ENCODE results near the gene XDH.

Gene XDH

DNA sequence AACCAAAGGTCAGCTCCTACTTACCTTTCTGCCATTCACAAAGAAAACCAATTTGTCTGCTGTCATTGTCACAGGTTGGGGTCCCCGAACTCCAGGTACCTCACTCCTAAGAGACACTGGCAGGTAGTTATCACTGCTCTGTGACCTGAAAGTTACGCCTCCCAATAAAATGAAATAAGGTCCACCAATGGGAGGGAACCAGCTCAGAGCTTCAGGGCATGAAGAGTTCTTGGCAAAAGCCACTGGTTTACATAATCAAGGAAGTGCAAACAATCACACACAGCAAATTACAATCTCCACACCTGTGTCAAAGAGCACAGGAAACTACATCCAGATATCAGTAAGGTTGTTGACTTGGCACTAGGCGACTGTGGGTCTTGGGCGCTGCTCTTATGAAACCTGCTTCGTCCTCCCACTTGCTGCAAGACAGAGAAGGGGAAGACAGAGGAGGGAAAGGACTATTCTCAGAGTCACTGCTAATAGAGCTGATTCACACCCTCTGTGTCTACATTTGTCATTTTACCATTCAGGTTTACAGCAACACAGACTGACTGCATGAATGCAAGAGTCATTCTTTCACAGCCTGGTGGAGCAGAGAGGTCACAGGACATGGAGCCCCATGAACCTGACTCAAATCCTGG lies at the start of gene XDH:
Gene XDH, minus strand, starts transcription at position 142 of the 641 bp plus-strand sequence. Its CDS starts 76 bp downstream, at position 66.
- DNase-seq, result no peak

DNA sequence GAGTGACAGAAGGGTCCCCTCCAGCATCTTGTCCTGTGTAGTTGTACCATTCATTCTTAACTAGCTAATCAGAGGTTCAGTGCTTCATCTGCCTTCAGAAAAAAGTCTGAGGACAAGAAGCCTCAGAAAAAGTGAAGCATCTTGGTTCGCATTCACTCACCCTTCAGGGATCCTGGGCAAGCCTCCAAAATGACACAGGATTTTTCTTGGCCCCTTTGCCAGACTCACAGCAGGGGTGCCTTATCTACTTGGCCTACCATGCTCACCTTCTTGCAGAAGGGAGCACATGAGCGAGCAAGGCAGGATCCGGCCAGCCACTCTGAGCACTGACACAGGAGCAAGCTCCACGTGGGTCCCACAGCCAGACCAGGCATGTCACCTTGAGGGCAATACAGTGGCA lies 43.1 kb upstream of the XDH start:
- DNase-seq, result no peak

DNA sequence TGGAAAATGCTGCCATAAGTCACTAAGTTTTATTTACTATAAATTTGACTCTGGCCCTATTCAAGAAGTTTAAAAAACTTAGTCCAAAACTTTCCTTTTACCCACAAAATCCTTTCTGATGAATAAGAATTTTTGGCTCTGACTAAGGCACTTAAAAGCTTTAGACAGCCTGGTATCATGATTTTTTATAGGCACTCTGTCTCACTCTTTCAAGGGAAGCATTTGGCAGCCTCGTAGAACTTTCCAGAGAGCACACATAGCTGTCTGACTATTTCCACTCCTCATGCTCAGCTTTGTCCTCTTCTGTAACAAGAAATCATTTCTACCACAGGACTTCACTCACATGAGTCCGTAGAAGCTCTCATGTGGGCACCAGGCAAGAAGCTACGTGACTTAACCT lies 32.3 kb upstream of the XDH start:
- DNase-seq, result no peak

DNA sequence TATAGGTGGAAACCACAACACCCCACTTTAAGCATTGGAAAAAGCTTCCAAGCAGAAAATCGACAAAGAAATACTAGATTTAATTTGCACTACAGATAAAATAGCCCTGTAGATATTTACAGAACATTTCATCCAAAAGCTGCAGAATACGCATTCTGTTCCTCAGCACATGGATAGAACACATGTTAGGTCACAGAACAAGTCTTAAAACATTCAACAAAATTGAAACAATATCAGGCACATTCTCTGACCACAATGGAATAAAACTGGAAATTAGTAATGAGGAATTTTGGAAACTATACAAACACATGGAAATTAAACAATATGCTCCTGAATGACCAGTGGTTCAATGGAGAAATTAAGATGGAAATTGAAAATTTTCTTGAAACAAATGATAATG lies 27.8 kb upstream of the XDH start:
- DNase-seq, result no peak

DNA sequence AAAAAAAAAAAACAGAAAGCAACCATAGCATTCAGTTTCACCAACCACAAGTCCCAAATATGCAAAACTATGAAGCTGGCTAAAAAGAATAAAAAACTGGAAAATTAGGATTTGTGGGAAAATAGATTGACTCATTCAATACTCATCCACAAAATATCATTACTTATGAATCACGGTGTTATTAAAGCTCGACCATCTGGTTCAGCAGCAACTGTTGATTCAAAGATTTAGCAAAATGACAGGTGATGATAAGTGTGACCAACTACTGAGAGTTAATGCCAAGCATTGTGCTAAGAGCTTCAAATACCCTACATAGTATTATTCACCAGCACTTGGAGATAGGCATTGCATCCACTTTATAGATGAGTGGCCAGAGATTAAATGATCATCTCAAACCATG lies 26.2 kb upstream of the XDH start:
- DNase-seq, result no peak

DNA sequence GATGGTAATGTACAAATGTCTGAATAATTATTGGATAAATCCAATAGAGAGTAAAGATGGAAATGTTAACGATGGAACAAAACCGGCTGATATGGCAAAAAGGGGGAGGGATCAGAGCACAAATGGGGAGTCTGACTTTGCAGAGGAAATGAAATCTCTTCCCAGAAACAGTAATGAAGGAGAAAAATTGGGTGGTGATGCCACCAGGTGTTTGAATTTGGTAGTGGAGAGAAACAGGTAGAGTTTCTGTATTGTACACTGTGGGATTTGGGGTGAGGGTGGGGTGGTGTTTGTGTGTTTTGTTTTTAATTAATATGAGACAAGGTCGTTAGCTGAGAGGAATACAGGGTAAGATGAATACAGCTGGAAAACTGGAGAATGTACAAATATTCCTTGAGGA lies 20.4 kb upstream of the XDH start:
- DNase-seq, result no peak

DNA sequence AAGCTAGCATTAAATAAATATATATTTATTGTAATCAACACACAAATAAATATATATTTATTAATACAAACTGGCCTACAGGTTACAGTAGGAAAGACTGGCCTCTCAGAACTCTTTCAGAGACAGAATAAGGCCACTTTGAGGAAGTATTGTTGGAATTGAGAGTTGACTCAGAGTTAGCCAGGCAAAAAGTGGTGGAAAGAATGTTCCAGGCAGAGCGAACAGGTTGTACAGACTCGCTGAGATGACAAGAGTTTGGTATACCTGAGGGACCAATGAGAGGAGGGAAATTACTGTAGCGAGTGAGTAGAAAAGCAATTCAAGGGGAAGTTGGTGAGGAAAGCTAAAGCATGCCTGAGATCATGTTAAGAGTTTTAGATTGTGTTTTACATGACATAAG lies 19.0 kb upstream of the XDH start:
- DNase-seq, result no peak

DNA sequence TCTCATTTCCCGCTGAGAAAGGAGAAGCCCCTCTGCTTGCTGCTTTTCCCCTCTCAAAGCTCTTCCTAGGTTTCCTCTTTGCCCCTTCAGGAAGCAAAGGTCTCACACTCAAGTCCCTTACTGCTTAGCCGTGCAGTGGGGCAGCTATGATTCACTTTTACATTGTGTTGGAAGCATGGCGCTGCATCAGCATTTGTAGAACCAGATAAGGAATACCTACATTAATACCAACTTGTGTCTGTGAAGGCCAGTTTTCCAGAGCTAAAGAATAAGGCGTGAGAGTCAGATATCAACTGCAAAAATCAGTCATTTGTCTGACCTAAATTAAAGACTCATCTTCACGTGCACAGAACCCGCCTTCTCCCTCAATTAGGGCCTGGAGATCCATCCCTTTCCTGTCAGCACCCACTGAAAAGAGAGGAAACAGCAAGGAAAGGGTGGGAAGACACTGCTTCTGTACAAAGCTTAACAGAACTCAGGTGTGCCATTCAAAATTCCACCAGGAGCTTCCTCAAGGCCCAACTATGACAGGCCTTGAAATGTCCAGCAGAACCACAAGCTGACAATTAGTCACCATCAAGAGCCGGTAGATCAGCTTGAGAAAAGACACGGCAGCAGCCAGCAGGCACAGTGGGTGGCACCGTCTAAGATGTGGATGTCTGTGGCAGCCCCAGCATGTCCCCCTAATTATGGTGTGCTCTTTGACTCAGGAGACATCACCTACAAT lies 16.1 kb upstream of the XDH start:
- no peak for DNase-seq

DNA sequence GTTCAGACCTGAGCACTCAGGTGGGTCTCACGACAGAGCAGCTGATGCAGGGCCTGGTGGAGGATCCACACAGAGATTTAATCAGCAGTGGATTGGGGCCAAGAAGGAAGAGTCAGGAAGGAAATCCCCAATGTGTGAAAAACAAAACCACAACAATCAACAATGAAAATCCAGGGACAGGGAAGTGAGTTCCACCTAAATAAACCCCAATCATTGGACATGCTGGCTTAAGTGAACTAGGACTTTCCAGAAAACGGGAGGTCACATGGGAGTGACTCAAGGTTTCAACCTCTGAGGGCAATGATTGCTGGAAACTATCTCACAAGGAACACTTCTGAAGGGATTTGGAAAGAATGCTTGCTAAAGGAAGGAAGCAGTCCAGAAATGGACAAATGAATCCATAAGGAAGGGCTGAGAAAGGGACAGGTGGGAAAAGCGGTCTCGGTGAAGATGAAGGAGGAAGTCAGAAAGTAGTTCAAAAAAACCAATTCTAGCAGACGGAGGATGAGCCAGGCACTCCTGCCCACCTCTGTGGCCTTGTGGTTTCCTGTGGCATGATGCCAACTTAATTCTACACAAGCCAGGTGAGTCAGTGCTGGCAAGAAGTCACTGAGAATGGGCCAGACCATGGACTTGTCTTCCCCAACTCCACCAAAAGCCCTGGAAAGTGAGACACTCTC lies 15.4 kb upstream of the XDH start:
- DNase-seq, result no peak

DNA sequence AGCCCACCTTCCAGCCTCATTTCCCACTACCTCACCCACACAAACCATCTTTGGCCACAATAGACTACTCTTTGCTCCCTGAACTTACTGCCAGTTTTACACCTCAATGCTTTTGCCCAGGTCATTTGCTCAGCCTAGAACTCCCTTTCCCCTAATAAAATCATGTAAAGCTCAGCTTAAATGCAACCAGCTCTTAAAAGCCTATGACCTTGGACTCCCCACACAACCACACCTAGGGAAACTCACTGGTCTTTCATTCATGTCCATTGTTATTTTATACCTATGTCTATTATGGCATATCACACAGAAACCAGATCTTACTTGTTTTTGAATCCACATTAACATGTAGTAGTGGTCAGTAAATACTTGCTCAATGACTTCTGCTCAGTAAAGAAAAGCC lies 14.5 kb upstream of the XDH start:
- no peak for DNase-seq

DNA sequence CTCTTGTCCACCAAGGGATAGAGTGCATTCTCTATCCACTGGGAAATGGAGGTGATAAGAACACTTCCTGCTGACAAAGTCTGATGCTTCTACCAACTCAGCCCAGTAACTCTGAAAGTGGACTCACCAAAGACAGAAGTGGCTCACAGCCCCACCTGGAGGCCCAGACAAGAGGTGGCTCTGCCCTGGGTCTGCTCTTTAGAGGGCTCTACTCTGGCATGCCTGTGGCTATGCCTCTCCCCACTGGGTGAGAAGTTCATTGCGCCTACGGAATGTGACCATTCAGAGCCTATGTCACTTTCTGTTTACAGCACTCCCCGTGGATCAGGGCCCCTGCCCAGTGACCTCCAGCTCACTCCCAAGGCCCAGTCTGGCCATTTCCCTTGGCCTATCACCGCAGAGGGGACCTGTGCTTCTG lies 13.5 kb upstream of the XDH start:
- DNase-seq, result no peak

DNA sequence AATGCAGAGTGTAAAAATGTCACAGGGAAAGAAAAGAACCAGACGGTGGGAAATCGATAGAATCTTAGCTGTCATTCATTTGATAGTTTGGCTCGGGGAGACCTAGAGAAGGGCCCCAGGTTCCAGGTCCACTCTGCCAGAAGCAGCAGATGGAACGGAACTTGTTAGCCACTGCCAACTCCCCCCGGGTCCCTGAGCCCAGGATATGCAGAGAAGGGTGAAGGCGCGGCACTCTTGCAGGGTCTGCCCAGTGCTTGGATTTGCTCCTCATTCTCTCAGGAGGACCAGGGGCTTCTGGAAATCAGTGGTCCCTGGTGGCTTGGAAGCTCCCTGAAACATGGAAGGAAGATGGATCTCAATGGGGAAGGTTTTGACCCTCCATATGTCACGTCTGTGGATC lies 11.6 kb upstream of the XDH start:
- DNase-seq, result no peak

DNA sequence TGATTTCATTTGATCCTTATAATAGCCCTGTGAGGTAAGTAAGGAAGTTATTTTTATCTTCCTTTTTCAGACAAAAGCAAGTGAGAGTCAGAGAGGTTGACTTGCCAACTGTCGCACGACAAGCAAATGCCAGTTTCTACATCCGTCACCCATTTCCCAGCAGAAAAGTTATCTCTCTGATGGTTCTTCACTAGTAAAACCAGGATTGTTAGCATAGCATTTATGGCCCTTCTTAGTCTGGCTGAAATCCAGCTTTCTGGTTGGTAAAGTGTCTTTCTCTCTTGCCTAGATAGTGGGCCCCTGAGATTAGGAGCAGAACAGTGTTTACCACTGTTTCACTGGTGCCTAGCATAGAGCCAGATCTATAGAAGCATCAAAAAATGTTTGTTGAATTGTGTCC lies 7.1 kb upstream of the XDH start:
- no peak for DNase-seq

DNA sequence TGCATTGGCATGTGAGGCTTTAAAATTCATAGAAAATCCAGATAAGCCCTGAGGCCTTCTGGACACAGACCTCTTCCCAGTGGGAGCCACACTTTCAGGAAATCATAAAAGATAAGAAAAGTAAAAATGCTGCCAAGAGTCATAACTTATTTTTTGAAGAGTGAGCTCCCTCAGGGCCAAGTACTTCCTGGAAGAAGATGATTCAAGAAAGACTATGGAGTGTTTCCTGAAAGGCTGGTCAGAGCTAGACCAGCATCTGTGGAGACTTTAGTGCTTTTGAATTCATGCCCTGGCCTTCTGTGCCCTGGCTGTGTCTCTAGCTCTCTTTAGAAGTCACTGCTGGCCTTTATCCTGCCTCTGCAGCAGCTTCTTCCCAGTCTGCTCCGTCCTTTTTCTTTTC lies 6.4 kb upstream of the XDH start:
- DNase-seq, result no peak

DNA sequence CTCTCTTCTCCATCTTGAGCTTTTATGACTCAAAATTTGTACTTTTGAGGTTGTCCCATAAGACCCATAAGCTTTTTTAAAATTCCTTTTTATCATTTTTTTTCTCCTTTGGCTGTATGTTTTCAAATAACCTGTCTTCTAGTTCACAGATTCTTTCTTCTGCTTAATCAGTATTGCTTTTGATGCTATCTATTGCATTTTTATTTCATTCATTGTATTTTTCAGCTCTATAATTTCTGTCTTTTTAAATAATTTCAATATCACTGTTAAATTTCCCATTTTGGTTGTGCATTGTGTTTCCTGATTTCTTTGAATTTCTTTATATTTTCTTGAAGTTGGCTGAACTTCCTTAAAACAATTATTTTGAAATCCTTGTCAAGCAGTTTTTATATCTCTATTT lies 4.8 kb upstream of the XDH start:
- DNase-seq, result no peak

DNA sequence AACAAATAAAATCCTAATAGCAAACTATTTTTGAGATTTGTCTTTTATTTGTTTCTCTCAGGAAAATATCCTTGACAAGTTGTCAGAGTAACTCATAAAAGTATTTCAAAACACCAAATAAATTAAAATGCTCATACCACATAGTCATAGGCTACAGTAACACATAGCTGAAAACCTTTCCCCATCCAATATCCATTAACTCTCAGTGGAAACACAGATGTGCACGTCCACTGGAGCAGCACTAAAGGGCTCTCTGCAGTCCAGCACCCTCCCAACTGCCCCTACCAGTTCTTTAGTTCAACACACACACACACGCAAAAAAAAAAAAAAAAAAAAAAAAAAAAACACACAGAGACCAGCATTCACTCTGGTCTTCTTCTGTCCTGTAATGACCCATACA lies 879 bp upstream of the XDH start:
- no peak for DNase-seq

DNA sequence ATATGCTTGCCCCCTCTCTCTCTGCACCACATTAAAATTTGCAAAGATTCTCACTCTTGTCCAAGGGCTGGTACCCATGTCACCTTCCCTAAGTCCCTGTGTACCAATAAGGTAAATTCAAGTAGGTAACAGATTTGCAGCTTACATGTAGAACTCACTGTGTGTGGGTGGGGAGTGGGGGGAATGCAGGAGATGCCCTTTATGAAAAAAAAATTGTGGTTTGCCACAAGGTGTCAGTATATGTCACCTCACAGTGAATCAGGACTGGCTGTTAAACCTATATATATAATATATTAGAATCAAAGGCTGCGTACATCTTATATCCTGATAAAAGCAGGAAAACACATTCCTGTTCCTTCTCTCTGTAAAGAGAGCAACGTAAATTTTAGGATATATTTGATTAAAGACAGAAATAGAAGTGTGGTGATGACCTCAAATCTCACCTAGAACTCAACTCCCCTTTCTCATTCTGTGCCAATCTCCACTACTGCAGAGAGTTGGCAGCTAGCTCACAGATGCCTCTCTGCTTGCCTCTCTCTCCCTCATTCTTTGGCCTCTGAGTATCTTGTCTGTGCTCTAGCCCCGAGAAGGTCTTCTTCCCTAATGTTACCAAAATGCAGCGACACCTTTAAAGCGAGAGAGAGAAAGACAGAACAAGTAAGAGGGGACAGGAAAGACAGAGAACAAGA lies 536 bp downstream of the XDH start:
- no peak for DNase-seq

DNA sequence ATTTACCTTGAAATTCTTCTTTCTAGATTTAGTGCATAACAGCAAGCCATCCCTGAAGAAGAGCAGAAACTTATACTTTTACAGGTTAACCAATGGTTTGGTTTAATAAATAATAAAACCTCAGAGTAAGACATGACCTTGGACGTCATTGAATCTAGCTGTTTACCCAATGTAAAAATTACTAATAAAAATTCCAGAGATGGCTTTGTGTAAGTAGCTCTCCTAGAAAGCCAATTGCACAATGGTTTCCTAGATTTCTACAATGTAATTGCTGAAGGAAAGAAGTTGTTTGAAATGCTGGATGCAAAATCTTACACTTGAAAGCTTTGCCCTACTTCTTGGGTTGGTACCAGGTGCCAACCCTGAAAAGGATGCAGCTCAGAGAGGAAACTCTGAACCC lies 1.5 kb downstream of the XDH start:
- DNase-seq, result no peak

DNA sequence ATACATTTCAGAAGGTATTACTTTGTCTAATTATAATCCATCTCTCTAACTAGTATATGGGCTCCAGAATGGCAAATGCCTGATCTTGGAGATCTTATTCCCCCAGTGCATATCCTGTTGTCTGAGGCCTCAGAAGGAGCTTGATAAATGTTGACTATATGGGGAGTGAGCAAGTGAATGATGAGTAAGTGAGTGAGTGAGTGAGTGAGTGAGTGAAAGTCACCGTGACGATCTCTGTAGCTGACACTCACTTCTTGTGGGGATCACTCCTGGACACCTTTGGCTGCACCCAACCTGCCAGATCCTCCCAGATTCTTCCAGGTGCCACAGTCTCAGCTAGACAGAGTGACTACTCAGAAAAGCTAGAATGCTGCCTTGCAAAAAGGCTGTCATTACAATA lies 2.8 kb downstream of the XDH start:
- DNase-seq, result no peak

DNA sequence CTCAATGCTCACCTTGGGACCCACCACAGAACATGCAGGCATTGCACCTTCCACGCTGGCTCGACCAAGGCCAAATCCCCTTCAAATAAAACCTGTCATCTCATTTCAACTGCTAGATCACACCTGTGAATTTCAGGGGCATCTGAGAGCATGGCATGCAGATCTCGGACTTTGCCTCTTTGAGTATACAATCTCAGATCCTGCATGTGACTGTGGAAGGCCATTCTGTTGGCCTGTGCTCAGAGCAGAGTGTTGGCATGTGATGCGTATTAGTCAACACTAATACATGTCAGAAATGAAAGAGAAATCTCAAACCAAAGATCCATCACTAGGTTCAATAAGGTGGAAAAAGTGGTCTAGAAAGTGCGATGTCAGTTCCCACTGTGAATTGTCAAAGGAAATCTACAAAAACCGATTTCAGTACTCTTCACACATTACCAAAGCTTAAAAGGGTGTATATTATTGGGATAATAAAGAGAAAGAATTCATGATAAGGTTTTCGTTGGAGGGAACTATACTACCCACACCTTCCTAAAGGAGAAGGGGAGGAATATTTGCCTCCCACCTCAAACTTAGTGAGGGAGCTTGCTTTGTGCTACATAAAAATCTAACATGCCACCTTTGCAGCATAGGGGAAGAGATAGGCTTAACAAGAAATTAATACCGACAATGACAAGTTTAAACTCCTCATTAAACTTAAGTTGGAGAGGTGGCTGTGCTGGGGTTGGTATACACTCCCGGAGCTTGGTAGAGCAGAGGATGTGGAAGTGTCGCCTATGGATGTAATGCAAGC lies 7.8 kb downstream of the XDH start:
- no peak for DNase-seq

DNA sequence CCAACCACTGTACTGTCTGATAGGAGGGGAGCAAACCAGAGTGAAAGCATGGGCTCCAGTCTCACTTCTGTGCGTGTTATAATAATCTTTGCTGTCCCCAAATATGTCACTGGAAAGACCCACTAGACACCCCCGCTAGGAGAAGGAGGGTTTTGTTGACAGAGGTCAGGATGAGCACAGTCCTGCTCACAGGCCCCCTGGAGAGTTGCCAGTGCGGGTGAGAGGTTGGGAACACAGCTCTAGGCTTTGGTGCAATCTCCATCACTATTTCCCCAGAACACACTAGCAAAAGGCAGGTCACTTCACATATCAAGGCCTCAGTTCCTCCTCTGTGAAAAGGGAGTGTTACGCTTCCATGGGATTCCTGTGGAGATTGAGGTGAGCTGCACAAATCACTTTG lies 9.7 kb downstream of the XDH start:
- DNase-seq, result no peak

DNA sequence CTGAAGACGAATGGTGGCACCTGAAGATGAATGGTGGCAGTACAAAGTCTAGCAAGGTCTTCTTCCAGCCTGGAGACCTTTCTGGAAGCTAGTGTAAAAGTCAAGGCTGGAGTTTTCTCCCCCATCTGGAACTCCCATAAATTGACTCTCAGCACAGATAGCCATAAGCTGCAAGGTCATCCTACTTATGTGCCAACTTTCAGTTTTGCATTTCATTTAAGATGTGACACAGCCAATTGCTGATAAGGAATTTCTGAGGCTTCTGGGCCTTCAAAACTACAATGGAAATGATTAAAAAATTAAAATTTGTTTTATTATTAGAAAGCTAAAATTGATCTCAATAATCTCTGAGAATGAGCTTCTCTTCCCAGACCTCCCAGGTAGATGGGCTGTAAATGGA lies 10.2 kb downstream of the XDH start:
- DNase-seq, result no peak

DNA sequence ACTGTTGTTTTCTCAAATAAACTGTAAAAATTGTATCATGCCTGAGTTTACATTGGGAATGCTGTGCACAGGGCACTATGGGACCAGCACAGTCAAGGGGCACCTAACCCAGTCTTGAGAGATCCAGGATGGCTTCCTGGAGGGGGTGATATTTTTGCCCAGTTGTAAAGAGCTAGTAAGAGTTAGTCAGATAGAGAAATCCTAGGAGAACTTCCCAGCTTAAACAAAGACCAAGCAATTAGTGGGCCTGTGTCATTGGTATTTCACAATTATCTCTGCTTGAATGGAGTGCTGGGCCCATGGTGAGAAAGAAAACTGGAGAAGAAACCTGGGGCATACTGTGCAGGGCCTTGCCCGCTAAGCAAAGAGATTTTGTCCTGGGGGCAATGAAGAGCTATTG lies 12.2 kb downstream of the XDH start:
- DNase-seq, result no peak
